HEK293 (cell line): ENCODE data around the gene S100A1.
"Not testable (repeated sequence)": the region's sequence is repeated elsewhere in the genome, so short reads cannot be mapped to it uniquely, and the experiment has no call there.

Source experiments
- CTCF ChIA-PET: fragments of 350-600 bp; formaldehyde crosslinking; extraction: SDS; loops from one replicate; lab custom pipeline; 2021; ENCODE audit warnings: antibody characterized with exemption; lab: Yijun Ruan, JAX
- POLR2A ChIA-PET: fragments of 300-600 bp; formaldehyde crosslinking; extraction: SDS; loops from one replicate; lab custom pipeline; 2020; ENCODE audit warnings: antibody characterized with exemption, inconsistent platforms; lab: Yijun Ruan, JAX
- H3K27ac ChIP-seq: fragments of 200-500 bp; sonication (Bioruptor generic); 2 replicates; pipeline ENCODE4 v1.5.1; 2014; ENCODE audit warnings: low read depth, low read length, control low read depth, inconsistent platforms; ENCODE audit errors: extremely low read depth
- H3K36me3 ChIP-seq, 2 experiments: fragments of 200-500 bp in 1 of 2; sonication (Bioruptor generic) in 1 of 2; 1 replicate in 1 of 2; 2 replicates in 1 of 2; pipeline ENCODE4 v1.5.1; 2014 to 2017; ENCODE audit warnings: inconsistent platforms in 2 of 2, low read length in 2 of 2; ENCODE audit not compliant: control insufficient read depth in 2 of 2, insufficient read depth in 1 of 2
- H3K4me1 ChIP-seq: fragments of 200-500 bp; sonication (Bioruptor generic); 2 replicates; pipeline ENCODE4 v1.5.1; 2014; ENCODE audit warnings: mild to moderate bottlenecking, low read length, inconsistent platforms; ENCODE audit not compliant: control insufficient read depth, insufficient read depth
- H3K4me3 ChIP-seq: 2 replicates; pipeline ENCODE4 v1.5.1; 2011; ENCODE audit warnings: low read depth, mild to moderate bottlenecking, control low read depth, low read length, moderate library complexity
- H3K9me3 ChIP-seq: fragments of 200-500 bp; sonication (Bioruptor generic); 2 replicates; pipeline ENCODE4 v1.5.1; 2014; ENCODE audit warnings: low read depth, low read length, inconsistent platforms; ENCODE audit not compliant: control insufficient read depth, insufficient read depth
- GLI4 ChIP-seq: fragments of 450-650 bp; formaldehyde crosslinking; IDR thresholded peaks from 2 replicates; pipeline ENCODE4 v1.5.1; 2016; ENCODE audit warnings: missing biosample characterization, missing genetic modification characterization
- MEIS1 ChIP-seq: sonication (generic); formaldehyde crosslinking; IDR thresholded peaks from 2 replicates; pipeline ENCODE4 v1.8.1; 2022; ENCODE audit warnings: missing genetic modification reagents, mild to moderate bottlenecking, borderline replicate concordance
- MYNN ChIP-seq: fragments of 450-650 bp; formaldehyde crosslinking; IDR thresholded peaks from 2 replicates; pipeline ENCODE4 v1.5.1; 2016; ENCODE audit warnings: missing biosample characterization, missing genetic modification characterization, borderline replicate concordance
- PATZ1 ChIP-seq: fragments of 450-650 bp; formaldehyde crosslinking; IDR thresholded peaks from 2 replicates; pipeline ENCODE4 v1.5.1; 2016; ENCODE audit warnings: missing biosample characterization, missing genetic modification characterization
- REST ChIP-seq: fragments of 450-650 bp; formaldehyde crosslinking; IDR thresholded peaks from 2 replicates; pipeline ENCODE4 v1.5.1; 2016; ENCODE audit warnings: missing biosample characterization, missing genetic modification characterization
- SP3 ChIP-seq: fragments of 450-650 bp; formaldehyde crosslinking; IDR thresholded peaks from 2 replicates; pipeline ENCODE4 v1.5.1; 2016; ENCODE audit warnings: missing biosample characterization, missing genetic modification characterization
- SP7 ChIP-seq: fragments of 450-650 bp; formaldehyde crosslinking; IDR thresholded peaks from 2 replicates; pipeline ENCODE4 v1.5.1; 2016; ENCODE audit warnings: missing biosample characterization, missing genetic modification characterization
- ZBTB7A ChIP-seq: fragments of 450-650 bp; formaldehyde crosslinking; IDR thresholded peaks from 2 replicates; pipeline ENCODE4 v1.5.1; 2016; ENCODE audit warnings: low read depth, missing biosample characterization, missing genetic modification characterization
- ZNF114 ChIP-seq: fragments of 450-650 bp; formaldehyde crosslinking; IDR thresholded peaks from 2 replicates; pipeline ENCODE4 v1.5.0; 2017; ENCODE audit warnings: missing biosample characterization, missing genetic modification characterization
- ZNF19 ChIP-seq: fragments of 450-650 bp; formaldehyde crosslinking; IDR thresholded peaks from 2 replicates; pipeline ENCODE4; 2016; ENCODE audit warnings: missing biosample characterization, missing genetic modification characterization, low read depth
- ZNF311 ChIP-seq: fragments of 450-650 bp; formaldehyde crosslinking; IDR thresholded peaks from 2 replicates; pipeline ENCODE4 v1.5.1; 2017; ENCODE audit warnings: missing biosample characterization, missing genetic modification characterization, borderline replicate concordance
- ZNF350 ChIP-seq: fragments of 450-650 bp; formaldehyde crosslinking; IDR thresholded peaks from 2 replicates; pipeline ENCODE4 v1.5.0; 2017; ENCODE audit warnings: missing biosample characterization, mild to moderate bottlenecking, missing genetic modification characterization
- ZNF394 ChIP-seq: fragments of 450-650 bp; formaldehyde crosslinking; IDR thresholded peaks from 2 replicates; pipeline ENCODE4 v1.5.1; 2016; ENCODE audit warnings: missing biosample characterization, missing genetic modification characterization, mild to moderate bottlenecking, moderate library complexity, borderline replicate concordance
- ZNF501 ChIP-seq: fragments of 450-650 bp; formaldehyde crosslinking; IDR thresholded peaks from 2 replicates; pipeline ENCODE4 v1.5.1; 2016; ENCODE audit warnings: missing biosample characterization, missing genetic modification characterization
- ZNF549 ChIP-seq: fragments of 450-650 bp; IDR thresholded peaks from 2 replicates; pipeline ENCODE4 v1.5.1; 2018; ENCODE audit warnings: missing biosample characterization, missing genetic modification characterization, mild to moderate bottlenecking, inconsistent platforms, moderate library complexity
- ZNF555 ChIP-seq: fragments of 450-650 bp; formaldehyde crosslinking; conservative IDR thresholded peaks from 2 replicates; pipeline ENCODE4 v1.5.1; 2017; ENCODE audit warnings: missing biosample characterization, mild to moderate bottlenecking, missing genetic modification characterization, inconsistent platforms
- ZNF560 ChIP-seq: fragments of 450-650 bp; formaldehyde crosslinking; IDR thresholded peaks from 2 replicates; pipeline ENCODE4 v1.5.1; 2017; ENCODE audit warnings: missing biosample characterization, missing genetic modification characterization, borderline replicate concordance
- ZNF561 ChIP-seq: fragments of 450-650 bp; IDR thresholded peaks from 2 replicates; pipeline ENCODE4 v1.5.1; 2018; ENCODE audit warnings: missing biosample characterization, missing genetic modification characterization, borderline replicate concordance
- ZNF580 ChIP-seq: fragments of 450-650 bp; formaldehyde crosslinking; IDR thresholded peaks from 2 replicates; pipeline ENCODE4 v1.5.1; 2016; ENCODE audit warnings: missing biosample characterization, missing genetic modification characterization
- ZNF610 ChIP-seq: fragments of 450-650 bp; formaldehyde crosslinking; IDR thresholded peaks from 2 replicates; pipeline ENCODE4 v1.5.1; 2016; ENCODE audit warnings: missing biosample characterization, missing genetic modification characterization, borderline replicate concordance
- ZNF664 ChIP-seq: fragments of 450-650 bp; formaldehyde crosslinking; IDR thresholded peaks from 2 replicates; pipeline ENCODE4 v1.5.1; 2016; ENCODE audit warnings: missing biosample characterization, missing genetic modification characterization
- ZNF76 ChIP-seq: fragments of 450-650 bp; formaldehyde crosslinking; IDR thresholded peaks from 2 replicates; pipeline ENCODE4; 2016; ENCODE audit warnings: low read depth, missing biosample characterization, missing genetic modification characterization, borderline replicate concordance
- ZNF768 ChIP-seq: fragments of 450-650 bp; formaldehyde crosslinking; IDR thresholded peaks from 2 replicates; pipeline ENCODE4 v1.5.1; 2018; ENCODE audit warnings: missing biosample characterization, mild to moderate bottlenecking, missing genetic modification characterization
- ZSCAN23 ChIP-seq: fragments of 450-650 bp; formaldehyde crosslinking; IDR thresholded peaks from 2 replicates; pipeline ENCODE4 v1.5.1; 2016; ENCODE audit warnings: missing biosample characterization, missing genetic modification characterization
- ZXDB ChIP-seq: fragments of 450-650 bp; formaldehyde crosslinking; IDR thresholded peaks from 2 replicates; pipeline ENCODE4 v1.5.1; 2016; ENCODE audit warnings: missing biosample characterization, missing genetic modification characterization

S100A1 gene

GRCh38 chr1:153639280-153639679, 11.0 kb downstream of the S100A1 start:
- no peak overlapping the region for H3K4me3 ChIP-seq
- CTCF ChIA-PET, result interaction anchor here (0.7 to 2.7 kb wide), 3 partner anchors 12 to 144 kb away, joined by 3 to 11 read pairs (median 3); partner anchors contain the start of gene S100A13
- POLR2A ChIA-PET, result interaction anchor here (0.7 to 2.2 kb wide), 3 partner anchors 9 to 104 kb away, joined by 3 to 6 read pairs (median 5); partner anchors contain the start of genes S100A1 and S100A13
- H3K27ac ChIP-seq, result no peak overlapping the region
- TF ChIP-seq ZNF664 (no peak), ZNF501 (tag by site-specific recombination) (no peak), PATZ1 (tag by site-specific recombination) (no peak), ZNF549 (tag by site-specific recombination) (no peak), ZNF560 (no peak), SP3 (tag by site-specific recombination) (no peak)
- TF ChIP-seq, all 188 proteins: peak for 0
- H3K4me1 ChIP-seq, result no peaks in the 10 kb centered on the region
- no peaks in the 10 kb centered on the region for H3K9me3 ChIP-seq
- H3K36me3 ChIP-seq, result peaks cover 70 to 89% of the 10 kb centered on the region in 2 experiments

DNA sequence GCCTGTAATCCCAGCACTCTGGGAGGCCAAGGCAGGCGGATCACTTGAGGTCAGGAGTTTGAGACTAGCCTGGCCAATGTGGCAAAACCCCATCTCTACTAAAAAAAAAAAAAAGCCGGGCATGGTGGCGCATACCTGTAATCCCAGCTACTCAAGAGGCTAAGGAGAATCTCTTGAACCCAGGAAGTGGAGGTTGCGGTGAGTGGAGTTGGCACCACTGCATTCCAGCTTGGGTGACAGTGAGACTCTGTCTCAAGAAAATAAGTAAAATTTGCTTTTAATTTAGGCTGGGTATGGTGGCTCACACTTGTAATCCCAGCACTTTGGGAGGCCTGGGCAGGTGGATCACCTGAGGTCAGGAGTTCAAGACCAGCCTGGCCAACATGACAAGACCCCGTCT, 12.0 kb downstream of the S100A1 start:
- CTCF ChIA-PET, result interaction anchor here (0.6 to 2.7 kb wide), 4 partner anchors 13 to 286 kb away, joined by 3 to 11 read pairs (median 3); partner anchors contain the start of gene S100A13
- not testable (repeated sequence) for H3K4me1 ChIP-seq, H3K9me3 ChIP-seq, H3K27ac ChIP-seq, H3K4me3 ChIP-seq
- H3K36me3 ChIP-seq, result peaks cover 80 to 99% of the 10 kb centered on the region in 2 experiments
- POLR2A ChIA-PET, result interaction anchor here (0.7 to 2.2 kb wide), 4 partner anchors 8 to 47 kb away, joined by 3 to 6 read pairs (median 4); partner anchors contain the start of genes S100A1 and S100A13

- TF ChIP-seq ZNF768 (tag by site-specific recombination) (no peak), ZNF561 (tag by site-specific recombination) (no peak), ZXDB (tag by site-specific recombination) (no peak), SP7 (tag by site-specific recombination) (no peak), ZBTB7A (tag by site-specific recombination) (no peak), ZNF580 (tag by site-specific recombination) (no peak), GLI4 (tag by site-specific recombination) (no peak), ZNF610 (tag by site-specific recombination) (no peak), MYNN (tag by site-specific recombination) (no peak), ZNF19 (tag by site-specific recombination) (no peak), ZNF311 (tag by site-specific recombination) (no peak), ZNF394 (tag by site-specific recombination) (no peak), ZNF555 (tag by site-specific recombination) (no peak), ZNF114 (no peak), MEIS1 (CRISPR knock-in tag) (no peak), ZNF350 (no peak), REST (no peak), ZSCAN23 (tag by site-specific recombination) (no peak), ZNF76 (no peak)
- POLR2A ChIA-PET, result interaction anchor here (0.7 to 2.2 kb wide), 2 partner anchors 13 to 48 kb away, joined by 3 to 6 read pairs; partner anchors contain the start of genes S100A1 and S100A13
Observed at GRCh38 chr1:153640861-153641260, 12.6 kb downstream of the S100A1 start.

More at GRCh38 chr1:153640861-153641260, 12.6 kb downstream of the S100A1 start:
- H3K9me3 ChIP-seq, result no peaks in the 10 kb centered on the region
- peaks cover 78 to 100% of the 10 kb centered on the region in 2 experiments for H3K36me3 ChIP-seq
- CTCF ChIA-PET, result interaction anchor here (0.7 to 2.7 kb wide), 3 partner anchors 14 to 287 kb away, joined by 3 to 11 read pairs (median 3); partner anchors contain the start of gene S100A13
- H3K4me1 ChIP-seq, result no peaks in the 10 kb centered on the region
- H3K27ac ChIP-seq, result no peak overlapping the region
- H3K4me3 ChIP-seq, result no peak overlapping the region
